ENCODE measurements around the gene MAP3K8.

Gene MAP3K8

GRCh38 chr10:30403494-30403893 is 30.5 kb upstream of the MAP3K8 start:
- Histone ChIP-seq H3K4me3 (ENCODE audit: low read length) (no peak overlapping the region), H4K20me1 (ENCODE audit: insufficient read depth, low read length) (no peaks in the 10 kb centered on the region), H3K27me3 (ENCODE audit: low read depth, low read length) (no peaks in the 10 kb centered on the region), H3K36me3 (replicated peaks; ENCODE audit: low read depth, low read length) (no peaks in the 10 kb centered on the region), H2AFZ (ENCODE audit: low read depth, low read length) (no peak overlapping the region), H3K79me2 (ENCODE audit: low read length) (no peaks in the 10 kb centered on the region), H3K9ac (ENCODE audit: low read length) (no peak overlapping the region), H3K4me1 (ENCODE audit: low read length) (peaks cover 7% of the 10 kb centered on the region), H3K4me2 (ENCODE audit: low read length) (no peak overlapping the region), H3K9me3 (ENCODE audit: insufficient read depth, low read length) (no peaks in the 10 kb centered on the region), H3K27ac (ENCODE audit: low read length) (no peak overlapping the region)
- TF ChIP-seq CTCF (IDR thresholded peaks at IDR 0.05; ENCODE audit: low read depth, low read length) (no peak), EZH2phosphoT487 (IDR thresholded peaks at IDR 0.05; ENCODE audit: low read depth) (no peak)

GRCh38 chr10:30404540-30404939 is 29.4 kb upstream of the MAP3K8 start:
- H2AFZ ChIP-seq (ENCODE audit: low read depth, low read length): no peak overlapping the region
- TF ChIP-seq EZH2phosphoT487 (IDR thresholded peaks at IDR 0.05; ENCODE audit: low read depth) (no peak), CTCF (IDR thresholded peaks at IDR 0.05; ENCODE audit: low read depth, low read length) (no peak)
- H3K36me3 ChIP-seq (replicated peaks; ENCODE audit: low read depth, low read length): no peaks in the 10 kb centered on the region
- H3K9ac ChIP-seq (ENCODE audit: low read length): no peak overlapping the region
- H3K9me3 ChIP-seq (ENCODE audit: insufficient read depth, low read length): no peaks in the 10 kb centered on the region
- H4K20me1 ChIP-seq (ENCODE audit: insufficient read depth, low read length): no peaks in the 10 kb centered on the region
- H3K4me3 ChIP-seq (ENCODE audit: low read length): no peak overlapping the region
- H3K27me3 ChIP-seq (ENCODE audit: low read depth, low read length): no peaks in the 10 kb centered on the region
- H3K27ac ChIP-seq (ENCODE audit: low read length): no peak overlapping the region
- no peaks in the 10 kb centered on the region for H3K4me1 ChIP-seq (ENCODE audit: low read length)
- no peak overlapping the region for H3K4me2 ChIP-seq (ENCODE audit: low read length)
- H3K79me2 ChIP-seq (ENCODE audit: low read length): no peaks in the 10 kb centered on the region

GRCh38 chr10:30411263-30411662 is 22.7 kb upstream of the MAP3K8 start:
- no peak overlapping the region for H3K27ac ChIP-seq (ENCODE audit: low read length)
- no peaks in the 10 kb centered on the region for H3K36me3 ChIP-seq (replicated peaks; ENCODE audit: low read depth, low read length)
- no peak overlapping the region for H3K4me3 ChIP-seq (ENCODE audit: low read length)
- no peaks in the 10 kb centered on the region for H3K79me2 ChIP-seq (ENCODE audit: low read length)
- TF ChIP-seq CTCF (IDR thresholded peaks at IDR 0.05; ENCODE audit: low read depth, low read length): no peak
- TF ChIP-seq EZH2phosphoT487 (IDR thresholded peaks at IDR 0.05; ENCODE audit: low read depth): no peak
- no peaks in the 10 kb centered on the region for H3K9me3 ChIP-seq (ENCODE audit: insufficient read depth, low read length)
- H3K27me3 ChIP-seq (ENCODE audit: low read depth, low read length): no peaks in the 10 kb centered on the region
- peaks cover 24% of the 10 kb centered on the region for H3K4me1 ChIP-seq (ENCODE audit: low read length)
- no peaks in the 10 kb centered on the region for H4K20me1 ChIP-seq (ENCODE audit: insufficient read depth, low read length)
- H3K4me2 ChIP-seq (ENCODE audit: low read length): no peak overlapping the region
- no peak overlapping the region for H2AFZ ChIP-seq (ENCODE audit: low read depth, low read length)
- H3K9ac ChIP-seq (ENCODE audit: low read length): no peak overlapping the region

GRCh38 chr10:30412901-30413300 is 21.1 kb upstream of the MAP3K8 start:
- H3K36me3 ChIP-seq (replicated peaks; ENCODE audit: low read depth, low read length): no peaks in the 10 kb centered on the region
- H3K9ac ChIP-seq (ENCODE audit: low read length): no peak overlapping the region
- H3K27me3 ChIP-seq (ENCODE audit: low read depth, low read length): no peaks in the 10 kb centered on the region
- H3K79me2 ChIP-seq (ENCODE audit: low read length): no peaks in the 10 kb centered on the region
- H3K4me1 ChIP-seq (ENCODE audit: low read length): peaks cover 36% of the 10 kb centered on the region
- no peaks in the 10 kb centered on the region for H4K20me1 ChIP-seq (ENCODE audit: insufficient read depth, low read length)
- no peak overlapping the region for H3K4me2 ChIP-seq (ENCODE audit: low read length)
- H3K9me3 ChIP-seq (ENCODE audit: insufficient read depth, low read length): no peaks in the 10 kb centered on the region
- no peak overlapping the region for H2AFZ ChIP-seq (ENCODE audit: low read depth, low read length)
- TF ChIP-seq CTCF (IDR thresholded peaks at IDR 0.05; ENCODE audit: low read depth, low read length) (no peak), EZH2phosphoT487 (IDR thresholded peaks at IDR 0.05; ENCODE audit: low read depth) (no peak)
- no peak overlapping the region for H3K4me3 ChIP-seq (ENCODE audit: low read length)
- H3K27ac ChIP-seq (ENCODE audit: low read length): no peak overlapping the region

Data from OCI-LY3 (cell line).